Measurements from ENCODE around the gene ZDHHC19.

Gene ZDHHC19

DNA sequence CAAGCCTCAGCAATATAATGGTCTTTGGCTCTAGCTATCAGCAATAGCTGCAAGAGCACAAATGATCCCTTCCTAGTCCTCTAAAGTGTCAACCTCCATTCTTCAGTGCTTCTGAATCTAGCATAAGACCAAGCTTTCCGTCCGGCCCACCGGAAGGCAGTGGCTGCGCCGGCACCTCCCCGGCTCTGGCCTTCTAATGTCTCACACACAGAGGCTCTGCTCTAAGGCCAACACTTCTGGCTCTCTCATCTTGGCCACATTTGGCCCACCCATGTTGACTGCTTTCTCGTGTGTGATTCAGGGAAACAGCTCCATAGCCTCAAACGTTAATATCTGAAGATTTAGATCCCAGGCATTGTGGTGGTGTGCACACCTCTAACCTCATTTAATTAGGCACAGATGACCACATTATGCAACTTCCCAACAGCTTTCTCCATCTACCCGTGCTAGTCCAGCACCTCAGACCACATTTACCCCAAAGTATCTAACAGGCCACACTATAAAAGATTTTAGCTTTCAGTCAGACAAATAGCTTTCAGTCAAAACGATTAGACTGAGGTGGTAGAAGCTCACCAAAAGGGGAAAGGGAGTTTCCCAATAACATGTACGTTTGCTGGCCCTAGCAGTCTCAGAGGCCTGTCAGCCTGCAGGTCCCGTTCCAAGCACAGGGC is 24.4 kb upstream of the ZDHHC19 start:
- Histone ChIP-seq H3K4me3 (ENCODE audit: control insufficient read depth in 1 of 7, extremely low read depth in 1 of 7, insufficient read depth in 4 of 7, low read depth in 2 of 7, low read length in 6 of 7) (no peak overlapping the region), H3K4me1 (ENCODE audit: control extremely low read depth in 1 of 4, control insufficient read depth in 4 of 4, insufficient read depth in 4 of 4, low read length in 3 of 4) (peaks cover 0 to 3% (median 0%) of the 10 kb centered on the region in 4 experiments), H3K27me3 (replicated peaks in 2 of 5; ENCODE audit: control insufficient read depth in 4 of 5, insufficient read depth in 5 of 5, low read length in 4 of 5) (no peaks in the 10 kb centered on the region), H3K9me3 (ENCODE audit: control extremely low read depth in 1 of 5, control insufficient read depth in 4 of 5, insufficient read depth in 2 of 5, low read depth in 1 of 5, low read length in 4 of 5) (no peaks in the 10 kb centered on the region), H3K27ac (ENCODE audit: insufficient read depth in 1 of 2, low read depth in 1 of 2, low read length in 2 of 2, poor library complexity in 1 of 2, severe bottlenecking in 2 of 2) (no peak overlapping the region), H3K36me3 (ENCODE audit: control insufficient read depth in 4 of 4, insufficient read depth in 4 of 4, low read length in 3 of 4) (peaks cover 5 to 31% (median 18%) of the 10 kb centered on the region in 4 experiments)
- CTCF ChIA-PET = interaction anchor here (0.8 kb wide), 1 partner anchor 17 kb away, joined by 3 read pairs; no protein-coding TSS in a partner anchor
- 90% methylated on average over 11 of the region's 12 CpGs for WGBS (ENCODE audit: insufficient coverage)
- DNase-seq = no peak
- POLR2A ChIA-PET = no interaction called here

DNA sequence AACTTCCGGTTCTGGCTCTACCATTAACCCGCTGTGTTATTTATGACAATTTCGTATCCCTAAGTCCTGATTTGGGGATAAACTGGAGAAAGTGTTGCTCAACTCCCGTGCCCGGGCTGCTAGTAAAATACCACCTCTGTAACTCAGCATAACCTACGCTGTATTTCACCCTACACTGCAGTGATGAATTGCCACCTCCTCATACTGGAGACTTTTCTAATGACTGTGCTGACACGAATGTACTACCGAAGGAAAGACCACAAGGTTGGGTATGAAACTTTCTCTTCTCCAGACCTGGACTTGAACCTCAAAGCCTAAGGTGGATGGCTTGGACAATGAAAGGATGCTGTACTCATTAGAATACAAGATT is 21.7 kb upstream of the ZDHHC19 start:
- no peaks in the 10 kb centered on the region for H3K9me3 ChIP-seq (ENCODE audit: control extremely low read depth in 1 of 5, control insufficient read depth in 4 of 5, insufficient read depth in 2 of 5, low read depth in 1 of 5, low read length in 4 of 5)
- no peak overlapping the region for H3K4me3 ChIP-seq (ENCODE audit: control insufficient read depth in 1 of 7, extremely low read depth in 1 of 7, insufficient read depth in 4 of 7, low read depth in 2 of 7, low read length in 6 of 7)
- H3K36me3 ChIP-seq (ENCODE audit: control insufficient read depth in 4 of 4, insufficient read depth in 4 of 4, low read length in 3 of 4) = peaks cover under 1 to 12% (median 7%) of the 10 kb centered on the region in 4 experiments
- H3K27me3 ChIP-seq (replicated peaks in 2 of 5; ENCODE audit: control insufficient read depth in 4 of 5, insufficient read depth in 5 of 5, low read length in 4 of 5) = no peaks in the 10 kb centered on the region
- 100% methylated on average over 7 of the region's 8 CpGs for WGBS (ENCODE audit: insufficient coverage)
- ChIA-PET POLR2A (no interaction called here), CTCF (interaction anchor here (1.4 kb wide), 1 partner anchor 19 kb away, joined by 4 read pairs; no protein-coding TSS in a partner anchor)
- DNase-seq = no peak
- peaks cover 0 to 3% (median 0%) of the 10 kb centered on the region in 4 experiments for H3K4me1 ChIP-seq (ENCODE audit: control extremely low read depth in 1 of 4, control insufficient read depth in 4 of 4, insufficient read depth in 4 of 4, low read length in 3 of 4)
- H3K27ac ChIP-seq (ENCODE audit: insufficient read depth in 1 of 2, low read depth in 1 of 2, low read length in 2 of 2, poor library complexity in 1 of 2, severe bottlenecking in 2 of 2) = no peak overlapping the region

DNA sequence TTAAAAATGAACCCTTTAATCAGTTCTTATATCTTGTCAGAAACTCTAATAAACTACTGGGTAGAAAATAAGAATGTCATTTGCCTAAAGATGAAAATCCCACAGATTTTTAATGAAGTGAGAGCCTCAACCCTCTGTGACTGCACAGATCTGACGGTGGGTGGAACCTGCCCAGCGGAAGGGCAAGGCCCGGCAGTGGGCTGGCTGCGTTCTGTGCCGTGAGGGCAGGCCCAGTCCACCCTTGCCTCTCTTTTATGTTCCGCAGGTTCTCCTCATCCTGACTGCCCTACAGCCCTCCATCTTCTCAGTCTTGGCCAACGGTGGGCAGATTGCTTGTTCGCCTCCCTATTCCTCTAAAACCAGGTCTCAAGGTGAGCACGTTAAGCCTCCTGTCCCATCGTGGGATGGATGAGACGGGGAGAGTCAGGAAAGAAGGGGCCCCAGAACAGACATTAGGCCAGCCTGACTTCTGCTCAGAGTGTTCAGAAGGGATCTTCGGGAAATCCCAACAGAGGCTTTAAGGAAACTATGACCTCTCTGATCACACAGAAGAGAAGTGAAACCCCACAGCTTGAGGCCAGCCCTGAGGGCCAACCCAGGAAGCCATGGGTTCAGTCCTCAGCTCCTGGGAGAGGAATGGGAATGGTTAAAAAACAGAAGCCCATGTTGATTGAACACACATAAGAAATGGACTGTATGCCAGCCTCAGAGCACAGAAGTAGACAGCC is 21.1 kb upstream of the ZDHHC19 start:
- WGBS (ENCODE audit: insufficient coverage) = over 99% methylated on average over 11 of the region's 12 CpGs
- Histone ChIP-seq H3K4me3 (ENCODE audit: control insufficient read depth in 1 of 7, extremely low read depth in 1 of 7, insufficient read depth in 4 of 7, low read depth in 2 of 7, low read length in 6 of 7) (no peak overlapping the region), H3K36me3 (ENCODE audit: control insufficient read depth in 4 of 4, insufficient read depth in 4 of 4, low read length in 3 of 4) (peaks cover 0 to 6% (median 4%) of the 10 kb centered on the region in 4 experiments), H3K27ac (ENCODE audit: insufficient read depth in 1 of 2, low read depth in 1 of 2, low read length in 2 of 2, poor library complexity in 1 of 2, severe bottlenecking in 2 of 2) (no peak overlapping the region), H3K27me3 (replicated peaks in 2 of 5; ENCODE audit: control insufficient read depth in 4 of 5, insufficient read depth in 5 of 5, low read length in 4 of 5) (no peaks in the 10 kb centered on the region), H3K9me3 (ENCODE audit: control extremely low read depth in 1 of 5, control insufficient read depth in 4 of 5, insufficient read depth in 2 of 5, low read depth in 1 of 5, low read length in 4 of 5) (no peaks in the 10 kb centered on the region), H3K4me1 (ENCODE audit: control extremely low read depth in 1 of 4, control insufficient read depth in 4 of 4, insufficient read depth in 4 of 4, low read length in 3 of 4) (peaks cover 0 to 3% (median 0%) of the 10 kb centered on the region in 4 experiments)
- ChIA-PET POLR2A (no interaction called here), CTCF (interaction anchor here (1.4 kb wide), 1 partner anchor 20 kb away, joined by 4 read pairs; no protein-coding TSS in a partner anchor)
- DNase-seq = no peak

DNA sequence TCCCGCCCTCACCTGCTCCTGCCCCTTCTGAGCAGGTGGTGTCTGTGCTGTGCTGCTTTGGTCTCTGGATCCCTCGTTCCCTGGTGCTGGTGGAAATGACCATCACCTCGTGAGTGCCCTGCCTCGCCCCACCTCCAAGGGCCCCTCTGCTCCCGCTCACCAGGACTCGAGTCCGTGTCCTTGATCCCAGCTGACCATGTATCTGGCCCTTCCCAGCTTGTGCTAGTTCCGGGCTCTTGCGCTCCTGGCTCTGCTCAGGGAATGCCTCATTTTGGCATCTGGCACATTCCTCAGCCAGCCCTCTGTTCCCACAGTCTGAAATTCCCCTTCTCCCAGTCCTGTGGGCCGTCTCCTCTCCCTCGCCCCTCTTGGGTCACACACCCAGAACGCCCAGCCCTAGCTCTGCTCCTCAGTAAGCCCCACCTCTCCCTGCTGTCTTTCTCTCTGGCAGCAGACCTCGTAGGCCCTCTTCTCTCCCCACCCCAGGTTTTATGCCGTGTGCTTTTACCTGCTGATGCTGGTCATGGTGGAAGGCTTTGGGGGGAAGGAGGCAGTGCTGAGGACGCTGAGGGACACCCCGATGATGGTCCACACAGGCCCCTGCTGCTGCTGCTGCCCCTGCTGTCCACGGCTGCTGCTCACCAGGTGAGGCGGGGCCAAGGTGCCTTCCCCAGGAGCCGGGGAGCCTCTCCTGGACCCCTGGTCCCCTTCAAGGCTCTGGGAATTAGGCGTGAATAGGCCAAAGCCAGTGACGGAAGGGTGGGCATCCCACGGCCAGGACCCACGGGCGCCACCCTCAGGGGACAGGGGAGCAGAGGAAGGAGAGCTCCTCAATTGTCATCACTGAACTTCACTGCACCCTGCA is 16.7 kb upstream of the ZDHHC19 start:
- H3K4me3 ChIP-seq (ENCODE audit: control insufficient read depth in 1 of 7, extremely low read depth in 1 of 7, insufficient read depth in 4 of 7, low read depth in 2 of 7, low read length in 6 of 7) = no peak overlapping the region

DNA sequence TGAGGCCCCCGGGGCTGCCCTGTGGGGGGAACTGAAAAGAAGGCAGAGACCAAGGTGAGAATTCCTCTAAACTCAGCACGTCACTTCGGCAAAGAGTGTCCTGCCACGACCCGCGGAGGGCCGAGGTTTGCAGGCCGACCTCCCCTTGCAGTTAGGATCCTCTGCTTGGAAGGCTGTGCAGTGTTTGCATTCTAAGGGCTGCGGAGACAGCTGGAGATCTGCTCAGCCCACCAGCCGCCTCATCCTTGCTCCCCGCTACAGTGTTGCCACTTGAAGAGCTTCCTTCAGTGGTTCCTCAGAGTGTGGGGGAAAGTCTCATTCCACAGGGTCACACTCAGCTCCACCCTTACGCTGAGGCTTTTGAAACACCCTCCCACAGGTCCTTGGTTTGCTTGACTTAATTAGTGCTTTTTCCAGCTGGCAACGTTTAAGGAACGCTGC is 15.9 kb upstream of the ZDHHC19 start:
- no peaks in the 10 kb centered on the region for H3K9me3 ChIP-seq (ENCODE audit: control extremely low read depth in 1 of 5, control insufficient read depth in 4 of 5, insufficient read depth in 2 of 5, low read depth in 1 of 5, low read length in 4 of 5)
- WGBS (ENCODE audit: insufficient coverage) = 82% methylated on average over 11 of the region's 14 CpGs
- H3K4me3 ChIP-seq (ENCODE audit: control insufficient read depth in 1 of 7, extremely low read depth in 1 of 7, insufficient read depth in 4 of 7, low read depth in 2 of 7, low read length in 6 of 7) = no peak overlapping the region
- DNase-seq = no peak
- ChIA-PET CTCF (interaction anchor here (1.0 kb wide), 1 partner anchor 13 kb away, joined by 3 read pairs; no protein-coding TSS in a partner anchor), POLR2A (no interaction called here)
- H3K36me3 ChIP-seq (ENCODE audit: control insufficient read depth in 4 of 4, insufficient read depth in 4 of 4, low read length in 3 of 4) = no peaks in the 10 kb centered on the region
- H3K4me1 ChIP-seq (ENCODE audit: control extremely low read depth in 1 of 4, control insufficient read depth in 4 of 4, insufficient read depth in 4 of 4, low read length in 3 of 4) = no peaks in the 10 kb centered on the region
- H3K27me3 ChIP-seq (replicated peaks in 2 of 5; ENCODE audit: control insufficient read depth in 4 of 5, insufficient read depth in 5 of 5, low read length in 4 of 5) = no peaks in the 10 kb centered on the region
- H3K27ac ChIP-seq (ENCODE audit: insufficient read depth in 1 of 2, low read depth in 1 of 2, low read length in 2 of 2, poor library complexity in 1 of 2, severe bottlenecking in 2 of 2) = no peak overlapping the region

More for the DNA sequence above, 16.7 kb upstream of the ZDHHC19 start:
- DNase-seq = no peak
- 89% methylated on average over 18 of the region's 24 CpGs for WGBS (ENCODE audit: insufficient coverage)
- ChIA-PET POLR2A (no interaction called here), CTCF (interaction anchor here (1.0 kb wide), 1 partner anchor 12 kb away, joined by 3 read pairs; no protein-coding TSS in a partner anchor)
- Histone ChIP-seq H3K9me3 (ENCODE audit: control extremely low read depth in 1 of 5, control insufficient read depth in 4 of 5, insufficient read depth in 2 of 5, low read depth in 1 of 5, low read length in 4 of 5) (no peaks in the 10 kb centered on the region), H3K36me3 (ENCODE audit: control insufficient read depth in 4 of 4, insufficient read depth in 4 of 4, low read length in 3 of 4) (no peaks in the 10 kb centered on the region), H3K4me1 (ENCODE audit: control extremely low read depth in 1 of 4, control insufficient read depth in 4 of 4, insufficient read depth in 4 of 4, low read length in 3 of 4) (no peaks in the 10 kb centered on the region), H3K27me3 (replicated peaks in 2 of 5; ENCODE audit: control insufficient read depth in 4 of 5, insufficient read depth in 5 of 5, low read length in 4 of 5) (no peaks in the 10 kb centered on the region), H3K27ac (ENCODE audit: insufficient read depth in 1 of 2, low read depth in 1 of 2, low read length in 2 of 2, poor library complexity in 1 of 2, severe bottlenecking in 2 of 2) (no peak overlapping the region)

DNA sequence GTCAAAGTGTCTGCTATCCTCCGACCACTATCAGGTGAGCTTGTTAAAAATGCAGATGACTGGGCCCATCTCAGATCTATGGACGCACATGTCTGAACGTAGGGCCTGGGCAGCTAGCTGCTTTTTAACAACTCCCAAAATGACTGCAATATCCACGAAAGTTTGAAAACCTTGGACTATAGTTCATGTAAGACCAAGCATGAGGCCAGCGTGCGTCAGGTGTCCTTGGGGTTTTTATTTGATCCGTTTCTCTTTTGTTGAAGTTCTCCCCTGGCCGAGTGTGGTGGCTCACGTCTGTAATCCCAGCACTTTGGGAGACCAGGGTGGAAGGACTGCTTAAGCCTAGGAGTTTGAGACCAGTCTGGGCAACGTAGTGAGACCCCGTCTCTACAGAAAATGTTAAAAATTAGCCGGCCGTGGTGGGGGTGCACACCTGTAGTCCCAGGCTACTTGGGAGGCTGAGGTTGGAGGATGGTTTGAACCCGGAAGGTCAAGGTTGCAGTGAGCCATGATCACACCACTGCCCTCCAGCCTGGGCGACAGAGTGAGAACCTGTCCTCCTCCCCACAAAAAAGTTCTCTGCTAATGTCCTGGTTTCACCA is 14.7 kb upstream of the ZDHHC19 start:
- Histone ChIP-seq H3K36me3 (ENCODE audit: control insufficient read depth in 4 of 4, insufficient read depth in 4 of 4, low read length in 3 of 4) (no peaks in the 10 kb centered on the region), H3K9me3 (ENCODE audit: control extremely low read depth in 1 of 5, control insufficient read depth in 4 of 5, insufficient read depth in 2 of 5, low read depth in 1 of 5, low read length in 4 of 5) (no peaks in the 10 kb centered on the region), H3K4me3 (ENCODE audit: control insufficient read depth in 1 of 7, extremely low read depth in 1 of 7, insufficient read depth in 4 of 7, low read depth in 2 of 7, low read length in 6 of 7) (no peak overlapping the region), H3K4me1 (ENCODE audit: control extremely low read depth in 1 of 4, control insufficient read depth in 4 of 4, insufficient read depth in 4 of 4, low read length in 3 of 4) (peaks cover 0 to 1% (median 0%) of the 10 kb centered on the region in 4 experiments), H3K27ac (ENCODE audit: insufficient read depth in 1 of 2, low read depth in 1 of 2, low read length in 2 of 2, poor library complexity in 1 of 2, severe bottlenecking in 2 of 2) (no peak overlapping the region), H3K27me3 (replicated peaks in 2 of 5; ENCODE audit: control insufficient read depth in 4 of 5, insufficient read depth in 5 of 5, low read length in 4 of 5) (no peaks in the 10 kb centered on the region)
- POLR2A ChIA-PET = no interaction called here
- CTCF ChIA-PET = no interaction called here
- 83% methylated on average over 13 of the region's 15 CpGs for WGBS (ENCODE audit: insufficient coverage)
- DNase-seq = no peak

Measured in common myeloid progenitor, CD34-positive (primary cell).